GM18519 (cell line): ENCODE data around the gene PRM1.
A peak's percentile ranks its signal among the peaks of the same experiment; 100 is the strongest.

Experiments
- ATAC-seq: cut with Tn5 transposase; IDR thresholded peaks from one replicate; pipeline ENCODE4 v1.9.1; 2021; ENCODE audit warnings: mild to moderate bottlenecking, moderate library complexity; ENCODE audit not compliant: unreplicated experiment, low FRiP score

PRM1 gene

DNA sequence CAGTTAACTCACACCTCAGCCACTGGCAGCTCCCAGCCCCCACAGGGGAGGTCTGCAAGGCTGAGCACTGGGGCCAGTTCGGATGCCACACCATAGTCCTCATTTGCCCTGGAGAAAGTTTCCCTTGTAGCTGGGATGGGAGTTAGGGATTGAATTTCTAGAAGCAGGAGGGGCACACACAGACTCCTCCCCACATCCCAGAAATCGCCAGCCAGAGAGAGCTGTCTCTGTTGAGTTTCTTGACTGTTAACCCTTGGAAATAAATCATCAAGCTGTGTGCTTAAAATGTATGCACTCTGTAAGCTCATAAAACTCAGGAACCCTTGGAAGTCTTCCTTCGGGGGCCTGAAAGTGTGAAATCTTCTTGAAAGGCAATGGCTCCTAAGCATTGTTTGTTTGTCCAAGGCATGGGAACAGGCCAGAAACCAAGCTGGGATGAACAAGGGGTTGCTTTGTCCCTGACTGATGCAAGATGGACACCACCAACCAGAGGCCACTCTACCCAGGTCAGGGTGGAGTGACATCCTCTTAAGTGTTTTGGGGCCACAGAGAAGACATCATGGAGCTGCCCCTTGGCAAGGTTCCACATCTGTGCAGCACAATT, 7.3 kb downstream of the PRM1 start:
- no peak for ATAC-seq

DNA sequence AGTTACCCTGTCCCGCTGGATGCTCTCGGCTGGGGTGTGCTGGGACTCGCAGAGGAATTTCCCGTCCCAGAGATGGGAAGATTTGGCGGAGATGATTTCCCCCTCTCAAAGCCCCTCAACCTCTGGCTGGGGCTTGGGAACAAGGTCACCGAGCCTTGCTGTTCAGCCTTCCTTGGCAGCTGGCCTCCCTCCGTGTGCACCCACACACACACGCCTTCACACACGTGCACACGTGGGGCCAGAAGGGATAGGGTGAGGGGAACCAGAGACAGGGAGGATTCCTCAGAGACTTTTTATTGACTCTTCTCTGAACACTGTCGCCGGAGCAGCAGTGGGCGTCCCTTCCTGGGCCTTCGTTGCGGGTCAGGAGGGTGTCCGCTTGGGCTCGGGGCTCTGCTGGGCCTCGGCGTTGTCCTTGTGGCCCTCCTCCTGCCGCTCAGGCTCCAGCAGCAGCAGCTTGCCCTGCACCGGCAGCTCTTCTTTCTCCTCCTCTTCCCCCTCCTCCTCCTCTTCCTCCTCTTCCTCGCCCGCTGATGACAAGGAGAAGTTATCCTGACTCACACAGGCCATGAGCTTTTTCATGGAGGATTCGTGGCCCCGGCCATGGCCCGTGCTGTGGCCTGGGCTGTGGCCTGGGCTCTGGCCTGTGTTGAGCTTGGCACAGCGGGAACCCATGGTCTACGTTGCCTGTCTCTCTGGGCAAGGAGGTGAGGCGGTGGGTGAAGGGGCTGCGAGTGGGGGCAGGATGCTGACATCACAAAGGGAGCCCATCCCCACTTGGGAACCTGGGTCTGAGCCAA, 8.0 kb downstream of the PRM1 start, which contains the start of gene PRM3:
Gene PRM3 (minus strand): TSS at position 709 of the 800 bp plus-strand sequence. CDS start 34 bp downstream, at position 675.
- no peak for ATAC-seq

DNA sequence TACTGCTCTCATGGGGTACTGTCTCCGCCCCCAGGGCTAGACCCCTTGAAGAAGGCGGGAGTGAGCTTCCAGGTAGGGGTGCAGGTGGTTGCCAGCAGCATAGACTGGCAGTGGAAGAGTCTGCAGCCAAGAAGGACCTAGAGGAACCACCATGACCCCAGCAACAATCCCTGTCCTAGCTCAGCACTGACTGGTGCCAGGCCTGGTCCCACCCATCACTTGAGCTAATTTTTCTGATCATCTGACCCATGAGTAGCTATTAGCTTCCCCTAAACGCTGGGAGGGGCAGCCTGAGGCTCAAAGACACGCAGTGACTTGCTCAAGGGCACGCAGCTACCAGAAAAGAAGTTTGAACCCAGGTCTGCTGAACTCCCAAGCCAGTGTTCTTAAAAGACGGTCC, 8.6 kb downstream of the PRM1 start:
- ATAC-seq: no peak

DNA sequence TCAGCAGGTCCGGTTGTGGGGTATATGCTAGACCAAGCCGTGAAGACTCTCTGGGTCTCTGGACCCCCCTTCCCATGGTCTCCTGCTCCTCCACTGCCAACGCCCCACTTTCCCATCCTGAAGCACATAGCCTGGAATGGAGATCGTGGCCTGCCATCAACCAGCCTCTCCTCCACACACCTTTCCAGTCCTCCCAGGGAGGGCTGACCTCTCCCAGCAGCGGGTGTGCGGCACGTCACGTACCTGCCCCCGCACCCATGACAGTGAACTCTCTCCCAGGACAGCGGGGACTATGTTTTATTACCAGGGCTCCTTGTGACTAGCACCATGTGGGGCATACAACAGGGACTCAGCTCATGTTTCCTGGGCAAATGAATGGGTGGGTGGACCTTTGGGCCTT, 9.5 kb downstream of the PRM1 start:
- ATAC-seq: no peak

DNA sequence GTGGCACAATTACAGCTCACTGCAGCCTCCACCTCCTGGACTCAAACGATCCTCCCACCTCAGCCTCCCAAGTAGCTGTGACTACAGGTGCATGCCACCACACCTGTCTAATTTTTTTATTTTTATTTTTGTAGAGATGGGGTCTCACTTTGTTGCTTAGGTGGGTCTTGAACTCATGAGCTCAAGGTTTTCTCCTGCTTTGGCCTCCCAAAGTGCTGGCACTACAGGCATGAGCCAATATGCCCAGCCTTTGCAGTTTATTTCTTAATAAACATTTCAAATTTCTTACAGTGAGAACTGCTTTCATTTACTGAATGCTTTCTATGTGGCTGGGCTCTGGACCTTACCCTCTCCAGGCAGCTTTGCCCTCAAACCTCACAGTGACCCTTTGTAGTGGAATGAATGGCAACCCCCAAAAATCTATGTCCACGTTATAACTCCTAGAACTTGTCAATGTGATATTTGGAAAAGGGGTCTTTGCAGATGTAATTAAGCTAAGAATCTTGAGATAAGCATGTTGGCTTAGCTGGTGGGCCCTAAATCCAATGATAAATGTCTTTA, 10.4 kb downstream of the PRM1 start:
- ATAC-seq: no peak

DNA sequence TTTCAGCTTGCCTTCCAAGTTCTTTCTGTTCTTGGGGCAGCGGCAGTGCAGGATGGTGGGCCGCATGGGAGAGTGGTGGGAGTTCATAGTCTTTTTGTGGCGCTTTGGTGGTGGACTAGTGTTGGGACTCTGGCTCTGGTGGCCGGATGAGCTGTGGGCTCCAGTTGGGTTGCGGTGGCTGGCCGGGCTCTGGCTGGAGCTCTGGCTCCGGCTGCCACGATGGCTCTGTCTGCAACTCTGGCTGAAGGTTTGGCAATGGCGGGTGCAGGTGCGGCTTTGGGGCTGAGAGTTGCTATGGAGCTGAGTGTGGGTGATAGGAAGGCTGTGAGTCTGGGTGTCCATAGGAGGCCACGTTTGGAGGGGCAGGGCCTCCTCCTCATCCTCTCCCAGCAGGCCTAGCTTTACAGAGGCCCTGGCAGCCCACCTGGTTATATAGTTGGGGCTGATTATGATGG, 12.2 kb downstream of the PRM1 start, which contains the start of gene TNP2:
Gene TNP2 (minus strand): TSS at position 405 of the 455 bp plus-strand sequence. CDS start 63 bp downstream, at position 342.
- no peak for ATAC-seq

DNA sequence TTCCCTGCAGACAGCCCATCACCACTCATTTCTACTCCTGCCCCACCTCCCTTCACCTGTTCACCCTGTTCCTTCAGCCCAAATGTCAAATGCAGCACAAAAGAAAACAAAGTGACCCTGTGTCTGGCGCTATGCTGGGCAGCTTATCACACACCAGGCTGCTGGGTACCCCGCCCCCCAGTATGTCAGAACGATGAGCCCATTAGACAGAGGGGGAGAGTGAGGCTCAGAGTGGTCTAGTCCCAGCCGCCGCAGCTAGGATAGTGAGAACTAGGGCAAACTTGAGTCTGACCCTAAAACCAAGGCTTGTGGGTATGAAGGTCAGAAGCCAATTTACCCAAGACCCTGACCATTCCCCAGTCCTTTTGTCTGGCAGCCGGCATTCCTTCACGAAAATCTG, 16.0 kb downstream of the PRM1 start:
- no peak for ATAC-seq

DNA sequence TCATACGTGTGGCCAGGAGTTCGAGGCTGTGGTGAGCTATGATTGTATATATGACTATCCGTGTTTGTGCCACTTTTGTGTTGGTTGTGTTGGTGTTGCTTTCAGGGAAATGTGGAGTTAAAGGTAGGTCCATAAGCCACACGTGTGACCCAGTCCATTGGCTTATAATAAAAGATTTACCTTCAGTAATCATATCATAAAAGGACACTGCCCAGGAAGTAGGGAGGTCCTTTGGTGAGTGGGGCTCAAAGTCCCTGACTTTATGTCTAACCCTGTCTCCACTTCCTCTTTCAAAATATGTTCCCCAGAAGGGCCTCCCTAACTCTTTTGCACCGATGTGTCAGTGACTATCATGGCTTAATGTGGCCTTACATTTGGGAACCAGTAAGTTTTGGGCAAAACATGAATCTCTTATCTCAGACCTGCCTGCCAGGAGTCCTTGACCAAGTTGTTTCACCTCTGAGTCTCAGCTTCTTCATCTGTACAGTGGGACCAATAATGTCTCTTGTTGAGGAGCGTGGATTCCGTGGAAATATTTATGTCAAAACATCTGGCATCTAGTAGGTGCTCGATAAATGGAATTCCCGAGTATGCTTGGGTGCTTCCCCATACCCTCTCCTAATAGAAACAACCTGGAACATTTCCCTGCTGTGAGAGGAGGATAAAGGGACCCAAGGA, 16.8 kb downstream of the PRM1 start:
- no peak for ATAC-seq

DNA sequence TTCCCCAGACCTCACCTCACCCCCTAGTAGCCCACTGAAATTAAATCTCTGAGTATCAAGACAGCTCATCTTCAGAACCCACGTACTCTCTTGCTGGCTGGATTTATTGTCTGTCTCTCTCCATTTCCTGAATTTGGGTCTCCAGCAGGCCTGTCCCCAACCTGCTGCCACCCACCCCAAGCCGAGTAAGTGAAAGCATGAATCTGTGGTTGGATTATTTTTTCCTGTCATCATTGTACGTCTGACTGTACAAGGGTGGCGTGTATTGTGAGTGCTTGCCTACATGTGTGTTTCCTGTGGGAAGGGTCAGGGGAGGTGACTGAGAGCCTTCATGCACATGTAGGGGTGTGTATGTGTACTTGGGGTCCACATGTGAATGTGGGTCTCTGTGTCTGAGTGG, 17.4 kb downstream of the PRM1 start:
- no peak for ATAC-seq

DNA sequence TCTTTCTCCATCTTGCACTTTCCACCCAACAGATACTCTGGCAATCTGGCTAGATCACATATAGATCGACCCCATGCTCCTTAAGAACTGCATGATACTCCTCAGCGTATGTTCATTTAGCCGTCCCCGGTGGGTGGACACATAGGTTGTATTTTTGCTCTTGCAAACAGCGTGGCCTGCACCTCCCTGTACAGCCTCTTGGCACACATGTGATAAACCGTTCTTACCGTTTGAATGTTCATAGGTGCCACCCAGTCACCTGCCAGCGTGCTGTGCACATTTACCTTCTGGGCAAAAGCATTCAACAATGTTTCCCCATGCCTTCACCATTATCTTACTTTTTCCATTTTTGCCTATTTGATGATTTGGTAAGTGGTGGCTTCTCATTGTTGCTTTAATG, 18.2 kb downstream of the PRM1 start:
- ATAC-seq: no peak

DNA sequence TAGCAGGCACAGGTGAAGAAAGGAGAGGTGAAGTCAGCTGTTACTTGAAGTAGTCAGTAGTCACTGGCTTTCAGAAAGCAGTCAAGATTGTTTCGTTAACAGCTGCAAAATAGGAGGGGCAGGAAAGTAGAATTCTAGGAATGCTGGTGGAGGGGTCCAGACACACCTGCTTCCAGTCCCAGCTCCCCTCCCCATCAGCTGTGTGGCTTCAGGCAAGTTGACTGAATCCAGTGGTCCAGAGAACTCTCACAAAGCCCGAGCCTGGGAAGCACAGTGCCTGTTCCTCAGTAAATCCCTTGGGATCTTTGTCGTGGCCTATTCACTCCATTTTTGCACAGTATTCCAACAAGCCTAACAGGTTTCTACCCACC, 20.5 kb downstream of the PRM1 start:
- ATAC-seq: no peak

DNA sequence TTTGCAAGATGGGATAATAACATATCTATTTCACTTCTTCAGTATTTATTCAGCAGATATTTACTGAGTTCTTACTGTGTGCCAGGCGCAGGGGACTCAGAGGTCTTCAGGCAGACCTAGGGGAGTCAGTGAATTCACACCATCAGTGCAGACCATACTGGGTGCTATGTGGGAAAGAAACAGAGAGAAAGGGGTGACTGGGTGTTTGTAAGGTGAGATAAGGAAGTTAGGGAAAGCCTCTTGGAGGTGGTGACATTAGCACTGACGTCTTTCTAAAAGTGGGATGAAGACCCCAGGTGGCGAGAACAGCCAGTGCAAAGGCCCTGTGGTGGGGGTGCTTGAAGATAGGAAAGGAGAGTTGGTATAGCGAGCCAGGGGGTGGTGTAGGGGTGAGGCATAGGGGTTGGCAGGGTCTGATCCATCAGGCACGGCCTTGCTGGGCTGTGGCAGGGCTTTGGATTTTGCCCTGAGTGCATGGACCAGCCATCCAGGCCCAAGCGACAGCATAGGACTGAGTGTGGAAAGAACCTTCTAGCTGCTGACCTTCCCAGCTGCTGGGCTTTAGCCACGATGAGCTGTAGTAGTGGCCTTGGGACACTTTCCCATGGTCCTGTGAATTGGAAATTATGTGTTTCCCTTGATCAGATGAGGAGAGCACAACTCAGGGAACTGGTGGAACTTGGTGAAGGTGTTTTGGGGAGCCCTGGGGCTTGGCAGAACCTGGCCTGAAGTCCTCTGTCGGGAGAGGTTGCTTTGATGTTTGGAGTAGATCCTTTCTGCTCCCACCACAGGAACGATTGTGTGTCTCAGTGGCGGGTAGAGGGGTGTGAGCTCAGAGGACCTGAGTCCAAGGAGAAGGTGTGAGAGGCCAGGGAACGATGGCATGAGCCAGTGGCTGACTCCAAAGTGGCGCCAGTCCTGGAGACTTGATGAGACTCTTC, 21.2 kb downstream of the PRM1 start:
- no peak for ATAC-seq

DNA sequence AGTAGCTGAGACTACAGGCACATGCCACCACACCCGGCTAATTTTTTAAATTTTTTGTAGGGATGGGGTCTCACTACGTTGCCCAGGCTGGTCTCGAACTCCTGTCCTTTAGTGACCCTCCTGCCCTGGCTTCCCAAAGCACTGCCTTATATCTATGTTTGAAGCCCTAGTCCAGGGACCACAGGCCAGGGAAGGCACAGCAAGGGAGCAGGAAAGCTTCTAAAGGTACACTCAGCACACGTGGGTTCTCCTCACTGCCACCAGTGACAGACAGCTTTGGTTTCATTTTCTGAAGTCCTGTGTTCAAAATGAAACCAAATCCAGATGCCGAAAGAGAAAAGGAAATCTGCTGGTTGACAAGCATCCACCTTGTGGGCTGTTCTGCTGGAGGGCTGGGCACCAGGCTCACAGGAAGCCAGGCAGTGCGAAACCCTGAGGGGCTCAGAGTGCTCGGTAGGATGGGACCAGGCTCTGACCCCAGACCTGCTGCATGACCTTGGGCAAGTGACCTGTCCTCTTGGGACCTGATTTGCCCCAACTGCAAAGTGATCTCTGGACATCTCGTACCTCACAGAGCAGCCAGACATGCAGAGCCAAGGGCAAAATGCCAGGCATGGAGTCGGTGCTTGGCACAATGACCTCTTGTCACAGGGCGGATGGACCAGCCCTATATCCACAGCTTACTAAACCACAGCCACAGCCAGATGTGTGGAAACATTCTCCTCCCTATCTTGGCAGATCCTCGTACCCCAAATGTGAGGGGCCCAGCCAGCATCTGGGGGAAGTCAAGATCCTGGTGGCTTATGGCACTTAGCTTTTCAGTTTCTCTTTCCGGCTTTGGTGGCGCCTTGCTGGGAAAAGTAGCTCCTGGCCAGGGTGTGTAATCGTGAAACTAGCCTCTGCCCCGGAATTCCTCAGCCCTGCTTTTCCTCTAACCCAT, 22.3 kb downstream of the PRM1 start:
- ATAC-seq: no peak

DNA sequence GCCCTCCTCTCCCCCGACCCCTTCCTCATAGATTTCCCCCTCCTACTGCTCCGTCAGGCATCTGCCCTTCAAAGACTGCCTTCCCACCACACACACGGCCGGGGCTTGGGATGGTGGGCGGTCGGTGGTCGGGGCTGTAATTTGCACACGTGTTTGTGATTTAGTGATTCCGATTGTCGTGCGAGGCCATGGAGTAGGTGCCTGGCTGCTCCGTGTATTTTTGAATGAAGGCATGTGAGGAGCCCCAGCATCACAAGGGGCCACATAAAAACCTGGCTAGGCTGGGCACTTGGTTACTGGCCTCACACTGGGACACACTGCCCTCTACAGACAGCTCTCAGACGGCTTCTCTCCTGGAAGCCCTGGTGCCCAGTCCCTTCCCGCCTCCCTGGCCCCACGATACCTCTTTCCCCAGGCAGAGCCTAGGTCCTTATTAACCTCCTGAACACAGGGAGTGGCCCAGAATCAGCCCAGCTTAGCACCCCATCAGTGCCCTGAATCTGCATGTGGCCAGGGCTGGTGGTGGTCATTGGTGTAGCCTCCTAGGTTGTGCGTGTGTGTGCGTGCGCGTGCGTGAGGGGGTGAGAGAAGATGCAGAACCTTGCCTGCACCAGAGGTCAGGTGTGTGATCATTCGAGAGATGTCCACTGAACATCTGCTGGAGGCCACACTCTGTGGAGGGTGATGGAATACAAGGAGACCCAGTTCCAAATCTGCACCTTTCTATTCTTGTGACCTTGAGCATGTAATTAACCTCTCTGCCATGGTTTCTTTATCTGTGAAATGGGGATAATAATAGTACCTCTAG, 23.8 kb downstream of the PRM1 start:
- no peak for ATAC-seq

DNA sequence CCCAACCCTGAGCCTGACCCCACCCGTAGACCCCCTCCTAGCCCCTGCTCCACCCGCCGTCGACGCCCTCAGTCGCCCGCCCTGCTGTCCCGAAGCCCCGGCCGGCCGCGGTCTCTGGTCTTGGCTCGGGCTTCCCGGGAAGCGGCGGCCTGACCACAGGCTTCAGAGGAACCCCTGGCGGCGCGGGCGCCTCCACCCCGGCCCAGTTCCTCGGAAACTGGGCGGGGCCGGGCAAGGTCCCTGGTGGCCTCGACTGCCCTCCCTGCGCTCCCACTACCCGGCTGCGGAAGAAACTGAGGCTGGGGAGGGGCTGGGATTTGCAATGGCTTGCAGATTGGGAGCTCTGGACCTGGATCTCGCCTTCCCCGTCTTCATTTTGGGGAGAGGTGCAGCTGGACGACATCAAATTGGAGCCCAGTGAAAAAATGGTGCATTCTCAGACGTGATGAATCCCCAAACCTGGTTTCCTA, 24.4 kb downstream of the PRM1 start:
- no peak for ATAC-seq

DNA sequence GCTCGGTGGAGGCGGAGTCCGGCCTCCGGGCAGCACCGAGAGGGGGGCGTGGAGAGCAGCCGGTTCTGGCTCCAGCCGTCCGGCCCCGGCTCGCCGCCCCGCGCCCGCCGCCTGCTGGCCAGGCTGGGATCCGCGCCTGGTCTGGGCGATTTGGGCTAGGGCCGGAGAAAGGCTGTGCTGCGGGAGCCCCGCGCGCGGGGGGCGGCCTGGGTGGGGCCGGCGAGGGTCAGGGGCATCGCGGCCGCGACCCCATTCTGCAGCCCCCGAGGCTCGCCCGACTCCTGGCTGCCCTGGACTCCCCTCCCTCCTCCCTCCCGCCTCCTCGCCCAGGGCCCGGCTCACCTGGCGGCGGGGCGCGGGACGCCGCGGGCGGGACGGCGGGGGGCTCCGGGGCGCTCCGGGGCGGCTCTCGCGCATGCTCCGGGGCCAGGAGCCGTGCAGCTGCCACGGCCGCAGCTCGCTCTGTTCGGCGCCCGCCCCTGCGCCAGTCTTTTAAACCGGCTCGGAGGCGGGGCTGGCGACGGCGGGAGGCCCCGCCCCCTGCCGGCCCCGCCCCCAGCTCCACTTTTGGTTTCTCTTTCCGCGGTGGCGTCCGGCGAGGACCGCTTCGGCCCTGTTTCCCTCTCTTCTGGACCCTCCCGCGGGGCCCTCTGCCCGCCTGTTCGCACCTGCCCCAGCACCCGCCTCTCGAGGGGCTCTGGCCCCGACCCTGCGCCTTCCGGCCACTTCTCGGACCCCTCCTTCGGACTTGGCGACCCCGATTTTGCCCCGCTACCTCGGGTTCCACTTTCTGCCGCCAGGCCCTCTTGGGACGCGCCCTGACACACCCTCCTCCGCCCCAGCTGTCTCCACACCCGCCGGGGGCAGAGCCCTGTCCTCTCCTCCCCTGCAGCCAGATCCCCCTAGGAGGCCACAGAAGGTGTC, 25.1 kb downstream of the PRM1 start, which contains the start of gene SOCS1:
Gene SOCS1 (minus strand): TSS at position 468 of the 924 bp plus-strand sequence. CDS start 726 bp downstream, outside the sequence.
- ATAC-seq: peak; percentile 35
